Suprapubic skin (tissue), 4 donors: ENCODE results near the gene TEX13A. TPM values are rescaled to one million over a fixed set of nuclear protein-coding genes. Genes with fewer than 3 reads are reported as not detected.
"Not testable (repeated sequence)": the region's sequence is repeated elsewhere in the genome, so short reads cannot be mapped to it uniquely, and the experiment has no call there.

ENCODE experiments used
- DNase-seq, 2 donors: peaks; one replicate each; pipeline ENCODE4 v3.0.0-alpha.2; 2019; ENCODE audit warnings: low spot score in 2 of 2
- H3K27ac ChIP-seq: fragments of 200-600 bp; sonication (generic); one replicate; pipeline ENCODE4 v1.5.1; 2019
- H3K27me3 ChIP-seq: fragments of 200-600 bp; sonication (generic); one replicate; pipeline ENCODE4 v1.5.1; 2019
- H3K36me3 ChIP-seq: fragments of 200-600 bp; sonication (generic); one replicate; pipeline ENCODE4 v1.5.1; 2019
- H3K4me1 ChIP-seq: fragments of 200-600 bp; sonication (generic); one replicate; pipeline ENCODE4 v1.5.1; 2019
- H3K4me3 ChIP-seq: fragments of 200-600 bp; sonication (generic); one replicate; pipeline ENCODE4 v1.5.1; 2019; ENCODE audit warnings: mild to moderate bottlenecking
- H3K9me3 ChIP-seq: fragments of 200-600 bp; sonication (generic); one replicate; pipeline ENCODE4 v1.5.1; 2019
- EP300 ChIP-seq: sonication (generic); formaldehyde crosslinking; IDR thresholded peaks from one replicate; pipeline ENCODE4 v1.6.1; 2017; ENCODE audit warnings: antibody characterized with exemption
- POLR2A ChIP-seq, 2 donors: fragments of 450-650 bp; IDR thresholded peaks; one replicate each; pipeline ENCODE4 v1.6.1; 2017; ENCODE audit warnings: antibody characterized with exemption in 2 of 2, mild to moderate bottlenecking in 2 of 2, moderate library complexity in 2 of 2
- POLR2AphosphoS5 ChIP-seq, 3 donors: sonication (generic); formaldehyde crosslinking; IDR thresholded peaks; one replicate each; pipeline ENCODE4 v1.6.1; 2017; ENCODE audit warnings: antibody characterized with exemption in 3 of 3
- whole genome bisulfite sequencing: methylation state at CpG from one replicate; pipeline ENCODE4 v1.1.5; 2018; 5-methylcytosine and 5-hydroxymethylcytosine counted together
- total RNA-seq, 4 donors: library from RNA; depleted of rRNA; stranded (reverse); fragments of >200 nt; gene quantifications; one replicate each; pipeline ENCODE4 v1.1.0, GENCODE V29; 2016
- TF ChIP-seq, protein P1 (sequence below), 2 donors: fragments of 200-600 bp in 1 of 2; fragments of 450-650 bp in 1 of 2; sonication (generic) in 1 of 2; IDR thresholded peaks; one replicate each; pipeline ENCODE4 v1.5.1; 2016 to 2019; ENCODE audit warnings: antibody characterized with exemption in 2 of 2, mild to moderate bottlenecking in 1 of 2, moderate library complexity in 1 of 2

The TEX13A gene
- total RNA-seq, 4 donors from 2014 or later: not detected

GRCh38 chrX:105263801-105264200 lies 43.3 kb upstream of the TEX13A start:
- Histone ChIP-seq H3K4me3 (no peak overlapping the region), H3K36me3 (no peaks in the 10 kb centered on the region), H3K9me3 (no peaks in the 10 kb centered on the region), H3K27me3 (no peaks in the 10 kb centered on the region), H3K27ac (no peak overlapping the region), H3K4me1 (no peaks in the 10 kb centered on the region)
- WGBS: 65% methylated on average over 1 of the region's 1 CpG
- no peak for TF ChIP-seq POLR2AphosphoS5 (IDR thresholded peaks at IDR 0.05)
- no peak for TF ChIP-seq POLR2A (IDR thresholded peaks at IDR 0.05)
- TF ChIP-seq EP300: no peak
- TF ChIP-seq, protein P1, sequence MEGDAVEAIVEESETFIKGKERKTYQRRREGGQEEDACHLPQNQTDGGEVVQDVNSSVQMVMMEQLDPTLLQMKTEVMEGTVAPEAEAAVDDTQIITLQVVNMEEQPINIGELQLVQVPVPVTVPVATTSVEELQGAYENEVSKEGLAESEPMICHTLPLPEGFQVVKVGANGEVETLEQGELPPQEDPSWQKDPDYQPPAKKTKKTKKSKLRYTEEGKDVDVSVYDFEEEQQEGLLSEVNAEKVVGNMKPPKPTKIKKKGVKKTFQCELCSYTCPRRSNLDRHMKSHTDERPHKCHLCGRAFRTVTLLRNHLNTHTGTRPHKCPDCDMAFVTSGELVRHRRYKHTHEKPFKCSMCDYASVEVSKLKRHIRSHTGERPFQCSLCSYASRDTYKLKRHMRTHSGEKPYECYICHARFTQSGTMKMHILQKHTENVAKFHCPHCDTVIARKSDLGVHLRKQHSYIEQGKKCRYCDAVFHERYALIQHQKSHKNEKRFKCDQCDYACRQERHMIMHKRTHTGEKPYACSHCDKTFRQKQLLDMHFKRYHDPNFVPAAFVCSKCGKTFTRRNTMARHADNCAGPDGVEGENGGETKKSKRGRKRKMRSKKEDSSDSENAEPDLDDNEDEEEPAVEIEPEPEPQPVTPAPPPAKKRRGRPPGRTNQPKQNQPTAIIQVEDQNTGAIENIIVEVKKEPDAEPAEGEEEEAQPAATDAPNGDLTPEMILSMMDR (IDR thresholded peaks at IDR 0.05): no peak
- no peak for DNase-seq

DNA sequence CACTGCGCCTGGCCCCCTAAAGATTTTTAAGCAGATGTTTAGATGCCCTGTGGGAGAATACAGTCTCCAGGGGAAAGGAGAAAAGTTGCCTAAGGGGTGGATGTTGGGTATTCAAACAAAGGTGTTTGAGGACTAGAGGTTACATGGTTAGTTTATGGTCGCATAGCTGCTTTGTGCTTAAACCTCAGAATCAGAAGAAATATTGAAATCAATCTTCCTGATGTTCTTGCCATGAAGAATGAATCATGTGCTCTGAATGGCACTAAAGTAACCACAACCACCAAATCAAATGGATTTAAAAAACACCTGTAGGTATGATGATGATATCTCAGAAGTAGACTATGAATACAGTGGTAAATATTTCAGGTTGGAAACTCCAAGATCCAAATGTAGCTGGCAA lies 42.7 kb upstream of the TEX13A start:
- 72% methylated on average over 2 of the region's 2 CpGs for WGBS
- TF ChIP-seq, protein P1 (IDR thresholded peaks at IDR 0.05): no peak
- no peak for TF ChIP-seq EP300
- H3K36me3 ChIP-seq: no peaks in the 10 kb centered on the region

DNA sequence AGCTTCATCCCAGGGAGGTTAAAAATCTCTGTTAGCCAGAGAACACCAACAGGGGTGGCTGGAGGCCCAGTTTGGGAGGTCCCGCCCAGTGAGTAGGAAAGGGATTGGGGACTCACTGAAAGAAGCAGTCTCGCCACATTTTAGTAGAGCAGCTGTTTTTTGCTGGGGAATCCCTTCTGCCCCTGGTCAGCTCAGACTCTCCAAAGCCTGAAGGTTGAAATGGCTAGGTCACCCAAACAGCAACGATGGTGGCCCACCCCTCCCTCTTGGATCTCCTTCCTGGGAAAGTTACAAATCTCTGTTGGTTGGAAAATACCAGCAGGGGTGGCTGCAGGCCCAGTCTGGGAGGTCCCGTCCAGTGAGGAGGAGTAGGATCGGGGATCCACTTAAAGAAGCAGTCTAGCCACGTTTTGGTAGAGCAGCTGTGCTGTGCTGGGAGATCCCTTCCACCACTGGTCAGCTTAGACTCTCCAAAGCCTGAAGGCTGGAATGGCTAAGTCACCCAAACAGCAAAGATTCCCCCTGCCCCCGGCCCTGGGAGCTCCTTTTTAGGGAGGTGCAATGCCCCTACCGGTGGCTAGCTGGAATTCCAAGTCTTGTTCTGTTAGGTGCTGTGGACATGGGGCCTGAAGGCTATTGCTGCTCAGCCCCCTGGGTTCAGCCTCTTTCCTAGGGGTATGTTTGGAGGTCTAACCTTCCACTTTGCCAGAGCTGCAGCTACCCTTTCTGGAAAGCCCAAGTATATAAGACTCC lies 40.0 kb upstream of the TEX13A start:
- no peak for DNase-seq
- H3K36me3 ChIP-seq: no peaks in the 10 kb centered on the region
- no peaks in the 10 kb centered on the region for H3K27me3 ChIP-seq

More for the DNA sequence above, 42.7 kb upstream of the TEX13A start:
- H3K4me3 ChIP-seq: no peak overlapping the region
- no peaks in the 10 kb centered on the region for H3K9me3 ChIP-seq
- H3K4me1 ChIP-seq: no peaks in the 10 kb centered on the region
- H3K27ac ChIP-seq: no peak overlapping the region
- DNase-seq: no peak
- no peaks in the 10 kb centered on the region for H3K27me3 ChIP-seq

GRCh38 chrX:105241056-105241455 lies 20.6 kb upstream of the TEX13A start:
- H3K9me3 ChIP-seq: no peaks in the 10 kb centered on the region
- H3K27me3 ChIP-seq: no peaks in the 10 kb centered on the region
- WGBS: 61% methylated on average over 2 of the region's 2 CpGs
- no peak for TF ChIP-seq POLR2A (IDR thresholded peaks at IDR 0.05)
- TF ChIP-seq POLR2AphosphoS5 (IDR thresholded peaks at IDR 0.05): no peak
- TF ChIP-seq, protein P1 (IDR thresholded peaks at IDR 0.05): no peak
- no peak for TF ChIP-seq EP300
- DNase-seq: no peak
- no peak overlapping the region for H3K4me3 ChIP-seq
- no peaks in the 10 kb centered on the region for H3K36me3 ChIP-seq
- H3K4me1 ChIP-seq: no peaks in the 10 kb centered on the region
- H3K27ac ChIP-seq: no peak overlapping the region

More for the DNA sequence above, 40.0 kb upstream of the TEX13A start:
- no peak overlapping the region for H3K4me3 ChIP-seq
- no peaks in the 10 kb centered on the region for H3K9me3 ChIP-seq
- TF ChIP-seq POLR2AphosphoS5 (IDR thresholded peaks at IDR 0.05): no peak
- no peak for TF ChIP-seq POLR2A (IDR thresholded peaks at IDR 0.05)
- TF ChIP-seq, protein P1 (IDR thresholded peaks at IDR 0.05): no peak
- TF ChIP-seq EP300: no peak
- no peak overlapping the region for H3K27ac ChIP-seq
- 66% methylated on average over 8 of the region's 8 CpGs for WGBS
- H3K4me1 ChIP-seq: no peaks in the 10 kb centered on the region

- H3K4me1 ChIP-seq, H3K27me3 ChIP-seq, H3K27ac ChIP-seq, H3K9me3 ChIP-seq, H3K4me3 ChIP-seq, DNase-seq, H3K36me3 ChIP-seq: not testable (repeated sequence)
- WGBS: 67% methylated on average over 3 of the region's 3 CpGs
These were observed 16.9 kb upstream of the TEX13A start for GRCh38 chrX:105237407-105237806.

GRCh38 chrX:105229146-105229545 lies 8.7 kb upstream of the TEX13A start:
- WGBS: 58% methylated on average over 3 of the region's 3 CpGs
- no peak for DNase-seq
- H3K4me1 ChIP-seq: no peaks in the 10 kb centered on the region

More at GRCh38 chrX:105229146-105229545, 8.7 kb upstream of the TEX13A start:
- H3K27ac ChIP-seq: no peak overlapping the region
- TF ChIP-seq EP300 (no peak), POLR2A (IDR thresholded peaks at IDR 0.05) (no peak), POLR2AphosphoS5 (IDR thresholded peaks at IDR 0.05) (no peak)
- TF ChIP-seq, protein P1 (IDR thresholded peaks at IDR 0.05): no peak
- H3K9me3 ChIP-seq: no peaks in the 10 kb centered on the region
- no peaks in the 10 kb centered on the region for H3K36me3 ChIP-seq
- H3K27me3 ChIP-seq: no peaks in the 10 kb centered on the region
- no peak overlapping the region for H3K4me3 ChIP-seq
